GM19351 (cell line): ENCODE data around the gene FNDC4.

Source experiments
- ATAC-seq: cut with Tn5 transposase; IDR thresholded peaks from one replicate; pipeline ENCODE4 v1.9.1; 2021; ENCODE audit warnings: mild to moderate bottlenecking, moderate library complexity; ENCODE audit not compliant: unreplicated experiment

The FNDC4 gene

GRCh38 chr2:27494284-27494943 lies 586 bp downstream of the FNDC4 start:
- no peak for ATAC-seq

DNA sequence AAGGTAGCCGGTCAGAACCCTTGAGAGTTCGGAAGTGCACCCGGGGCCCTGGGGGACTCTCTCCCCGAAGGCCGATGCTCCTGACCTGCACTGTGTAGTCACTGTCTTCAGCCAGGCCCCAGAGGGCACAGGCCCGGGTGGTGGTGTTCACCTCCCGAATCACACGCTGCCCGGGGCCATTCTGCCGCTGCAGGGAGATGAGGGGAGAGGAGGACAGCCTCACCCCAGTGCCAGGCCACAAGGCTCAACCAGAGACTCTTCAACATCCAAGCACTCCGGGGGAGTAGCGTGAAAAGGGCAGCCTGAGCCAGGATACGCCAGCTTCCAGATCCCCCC lies 1.1 kb downstream of the FNDC4 start:
- no peak for ATAC-seq

DNA sequence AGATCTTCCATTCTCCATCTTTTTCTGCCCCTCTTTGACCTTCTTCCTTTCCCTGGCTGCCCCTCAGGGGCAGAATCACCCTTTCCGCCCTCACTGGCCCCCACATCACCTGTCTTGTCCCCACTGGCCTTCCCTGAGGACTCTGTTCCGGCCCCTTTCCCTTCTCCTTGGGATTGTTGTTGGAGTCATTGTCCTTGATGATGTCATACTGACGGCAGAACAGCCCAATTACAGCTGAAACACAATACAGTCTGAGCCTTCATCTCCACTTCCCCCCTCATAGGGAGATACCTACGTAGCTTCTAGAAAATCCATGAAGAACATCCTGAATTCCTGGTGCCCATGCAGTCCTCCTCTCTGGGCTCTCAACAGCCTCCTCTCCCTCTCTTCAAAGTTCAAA lies 2.4 kb downstream of the FNDC4 start:
- ATAC-seq = no peak

- peak; percentile 96 for ATAC-seq
Observed at GRCh38 chr2:27489498-27490397, 5.3 kb downstream of the FNDC4 start, which contains the start of gene IFT172. Gene IFT172, minus strand, starts transcription at chr2:27489743. Its CDS starts 90 bp downstream, at chr2:27489653.

DNA sequence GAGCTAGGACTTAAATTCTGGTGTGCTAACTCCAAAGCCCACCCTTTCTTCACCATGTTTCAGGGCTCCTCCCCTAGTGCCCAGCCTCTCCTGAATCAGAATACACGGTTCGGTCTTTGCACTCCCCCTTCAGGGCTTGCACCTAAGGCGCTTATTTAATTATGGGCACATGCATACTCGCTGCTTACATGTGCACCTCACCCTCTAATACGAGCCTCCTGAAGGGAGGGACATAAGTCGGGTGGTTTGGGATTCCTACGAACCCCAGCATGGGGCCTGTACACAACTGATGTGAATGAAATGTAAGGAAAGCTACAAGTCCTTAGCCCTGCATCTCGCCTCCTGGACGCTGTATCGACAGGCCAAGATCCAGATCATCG lies 5.9 kb downstream of the FNDC4 start:
- no peak for ATAC-seq

GRCh38 chr2:27485496-27485895 lies 9.5 kb downstream of the FNDC4 start:
- no peak for ATAC-seq

- no peak for ATAC-seq
Observed at GRCh38 chr2:27471961-27472360, 23.0 kb downstream of the FNDC4 start.

GRCh38 chr2:27464443-27464842 lies 30.6 kb downstream of the FNDC4 start:
- ATAC-seq = no peak

DNA sequence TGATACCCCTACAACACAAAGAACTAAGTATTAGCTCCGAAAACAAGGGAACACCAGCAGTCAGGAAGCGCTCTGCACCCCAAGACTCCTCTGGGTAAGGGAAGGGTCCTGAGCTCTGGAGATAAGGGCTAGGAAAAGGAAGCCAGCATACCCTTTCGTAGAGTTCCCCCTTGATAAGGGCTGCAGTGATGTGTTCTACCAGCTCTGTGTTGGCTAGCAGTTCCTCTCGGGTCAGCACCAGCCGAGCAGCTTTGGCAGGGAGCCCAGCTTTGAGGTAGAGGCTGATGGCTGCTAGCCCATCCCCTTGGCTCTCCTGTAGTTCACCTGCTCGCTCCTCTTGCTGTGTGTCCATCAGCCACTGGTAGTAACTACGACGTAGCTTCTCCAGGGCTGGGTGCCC lies 33.9 kb downstream of the FNDC4 start:
- ATAC-seq = no peak

- ATAC-seq = no peak
Observed at GRCh38 chr2:27453968-27454367, 41.0 kb downstream of the FNDC4 start.

- ATAC-seq = no peak
Observed at GRCh38 chr2:27451095-27451494, 43.9 kb downstream of the FNDC4 start.

DNA sequence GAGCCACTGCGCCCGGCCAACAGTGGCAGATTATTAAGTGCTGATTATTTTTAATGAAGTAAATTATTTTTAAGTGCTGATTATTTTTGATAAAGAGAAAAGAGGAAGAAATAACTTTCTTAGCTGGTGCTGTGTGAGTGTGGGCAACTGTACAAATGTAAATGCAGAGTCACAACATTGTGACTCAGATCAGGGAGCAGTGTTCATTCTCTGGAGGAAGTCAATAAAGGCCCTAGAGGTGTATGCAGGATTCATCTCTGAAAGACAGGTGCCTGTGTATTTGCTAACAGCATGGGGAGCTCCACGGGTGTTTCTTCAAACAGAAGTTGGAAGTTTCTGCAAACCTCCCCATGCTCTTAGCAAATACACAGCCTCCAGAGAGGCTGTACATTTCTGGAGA lies 46.6 kb downstream of the FNDC4 start:
- no peak for ATAC-seq

DNA sequence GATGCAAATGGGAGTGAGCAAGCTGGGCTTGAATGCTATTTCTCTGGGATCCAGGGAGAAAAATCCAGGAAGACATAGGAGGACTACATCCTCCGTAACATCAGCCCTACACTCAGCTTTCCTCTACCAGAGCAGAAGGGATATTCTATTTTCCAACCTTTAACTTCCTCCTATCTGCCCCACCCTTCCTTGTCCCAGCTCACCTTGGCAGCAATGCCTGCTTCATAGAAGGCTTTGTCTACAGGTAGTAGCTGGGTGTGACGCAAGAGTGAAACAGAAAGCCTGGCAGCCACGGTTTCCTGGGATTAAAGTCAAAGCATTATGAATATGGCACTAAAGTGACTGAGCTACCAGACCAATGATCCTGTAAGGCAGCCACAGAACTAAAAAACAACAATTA lies 48.9 kb downstream of the FNDC4 start:
- ATAC-seq = no peak

GRCh38 chr2:27445615-27446014 lies 49.4 kb downstream of the FNDC4 start:
- ATAC-seq = no peak

- ATAC-seq = no peak
Observed at GRCh38 chr2:27445155-27445554, 49.8 kb downstream of the FNDC4 start.

GRCh38 chr2:27442920-27443282 lies 52.1 kb downstream of the FNDC4 start:
- no peak for ATAC-seq

- ATAC-seq = no peak
Observed at GRCh38 chr2:27441958-27442919, 52.8 kb downstream of the FNDC4 start, which contains the start of gene KRTCAP3. Gene KRTCAP3, plus strand, starts transcription at chr2:27442381. Its CDS starts 32 bp downstream, at chr2:27442413.
